ENCODE results near the gene DTX3L. TPM values are rescaled to one million over a fixed set of nuclear protein-coding genes. Genes with fewer than 3 reads are reported as not detected.

Gene DTX3L
- total RNA-seq, 1 donor from 2014 or later = 81.2 TPM

DNA sequence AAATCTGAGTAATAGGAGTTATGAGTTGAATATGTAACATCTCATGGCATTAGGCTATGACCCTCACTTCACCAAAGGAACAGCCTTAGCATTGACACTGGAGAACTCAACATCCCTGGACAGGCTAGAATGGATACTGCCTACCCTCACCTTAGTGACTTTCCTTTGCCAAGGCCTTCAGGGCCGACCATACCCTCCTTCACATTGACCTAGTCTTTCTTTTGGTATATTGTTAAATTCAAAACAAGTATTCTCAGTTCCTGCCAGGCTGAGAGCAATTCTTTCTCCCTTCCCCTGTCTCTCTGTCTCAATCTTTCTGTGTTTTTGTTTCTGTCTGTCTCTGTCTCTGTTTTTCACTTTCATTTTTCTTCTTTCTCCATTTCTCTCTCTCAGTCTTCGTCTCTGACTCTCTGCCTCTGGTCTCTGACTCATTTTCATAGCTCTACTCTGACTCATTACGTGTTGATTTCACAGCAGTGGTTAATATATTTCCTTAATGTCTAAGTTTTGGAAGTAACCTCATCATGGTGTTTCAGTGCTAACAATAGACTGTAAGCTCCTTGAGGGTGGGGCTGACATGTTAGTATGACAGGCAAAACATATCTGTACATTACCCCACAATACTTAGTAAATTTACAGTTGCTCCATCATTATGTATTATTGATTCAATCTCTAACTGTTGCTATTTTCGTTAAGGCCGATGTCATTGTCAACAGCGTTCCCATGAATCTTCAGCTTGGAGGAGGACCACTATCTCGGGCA is 45.8 kb downstream of the DTX3L start:
- no peak for FAIRE-seq
- no peaks in the 10 kb centered on the region for H4K20me1 ChIP-seq (ENCODE audit: insufficient read depth, low read length)
- H3K4me3 Mint-ChIP-seq (ENCODE audit: unreplicated experiment) = no peak overlapping the region
- H3K4me2 ChIP-seq (ENCODE audit: low read length) = peak overlapping the region; percentile 70
- H3K27ac Mint-ChIP-seq (ENCODE audit: unreplicated experiment) = peak overlapping the region; percentile 93
- H3K9me3 ChIP-seq (ENCODE audit: insufficient read depth, low read depth, low read length) = no peaks in the 10 kb centered on the region
- peak overlapping the region; percentile 69 for H3K27ac ChIP-seq (ENCODE audit: low read depth, low read length)
- peak overlapping the region; percentile 42 for H3K4me3 ChIP-seq (ENCODE audit: insufficient read depth, low read depth, low read length)
- peaks cover 7% of the 10 kb centered on the region for H3K4me1 Mint-ChIP-seq (ENCODE audit: low read depth, unreplicated experiment)
- no peaks in the 10 kb centered on the region for H3K79me2 ChIP-seq (ENCODE audit: insufficient read depth, low read length)
- TF ChIP-seq EZH2 (IDR thresholded peaks at IDR 0.05; ENCODE audit: insufficient read depth, low read length) = no peak
- TF ChIP-seq, protein P1, sequence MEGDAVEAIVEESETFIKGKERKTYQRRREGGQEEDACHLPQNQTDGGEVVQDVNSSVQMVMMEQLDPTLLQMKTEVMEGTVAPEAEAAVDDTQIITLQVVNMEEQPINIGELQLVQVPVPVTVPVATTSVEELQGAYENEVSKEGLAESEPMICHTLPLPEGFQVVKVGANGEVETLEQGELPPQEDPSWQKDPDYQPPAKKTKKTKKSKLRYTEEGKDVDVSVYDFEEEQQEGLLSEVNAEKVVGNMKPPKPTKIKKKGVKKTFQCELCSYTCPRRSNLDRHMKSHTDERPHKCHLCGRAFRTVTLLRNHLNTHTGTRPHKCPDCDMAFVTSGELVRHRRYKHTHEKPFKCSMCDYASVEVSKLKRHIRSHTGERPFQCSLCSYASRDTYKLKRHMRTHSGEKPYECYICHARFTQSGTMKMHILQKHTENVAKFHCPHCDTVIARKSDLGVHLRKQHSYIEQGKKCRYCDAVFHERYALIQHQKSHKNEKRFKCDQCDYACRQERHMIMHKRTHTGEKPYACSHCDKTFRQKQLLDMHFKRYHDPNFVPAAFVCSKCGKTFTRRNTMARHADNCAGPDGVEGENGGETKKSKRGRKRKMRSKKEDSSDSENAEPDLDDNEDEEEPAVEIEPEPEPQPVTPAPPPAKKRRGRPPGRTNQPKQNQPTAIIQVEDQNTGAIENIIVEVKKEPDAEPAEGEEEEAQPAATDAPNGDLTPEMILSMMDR (IDR thresholded peaks at IDR 0.05; ENCODE audit: insufficient read depth, low read depth, low read length) = no peak
- no peaks in the 10 kb centered on the region for H3K27me3 Mint-ChIP-seq (ENCODE audit: low read depth, unreplicated experiment)
- H3K36me3 ChIP-seq (ENCODE audit: insufficient read depth, low read length) = no peaks in the 10 kb centered on the region
- H2AFZ ChIP-seq (ENCODE audit: low read depth, low read length) = peak overlapping the region; percentile 76
- H3K36me3 Mint-ChIP-seq (ENCODE audit: low read depth, unreplicated experiment) = no peaks in the 10 kb centered on the region
- peaks cover 5% of the 10 kb centered on the region for H3K9me3 Mint-ChIP-seq (ENCODE audit: unreplicated experiment)
- peak; percentile 82 for DNase-seq (ENCODE audit: low read depth)
- no peaks in the 10 kb centered on the region for H3K27me3 ChIP-seq (ENCODE audit: insufficient read depth, low read length)
- H3K4me1 ChIP-seq (ENCODE audit: insufficient read depth, low read length) = no peaks in the 10 kb centered on the region
- H3K9ac ChIP-seq (ENCODE audit: low read length) = peak overlapping the region; percentile 53

DNA sequence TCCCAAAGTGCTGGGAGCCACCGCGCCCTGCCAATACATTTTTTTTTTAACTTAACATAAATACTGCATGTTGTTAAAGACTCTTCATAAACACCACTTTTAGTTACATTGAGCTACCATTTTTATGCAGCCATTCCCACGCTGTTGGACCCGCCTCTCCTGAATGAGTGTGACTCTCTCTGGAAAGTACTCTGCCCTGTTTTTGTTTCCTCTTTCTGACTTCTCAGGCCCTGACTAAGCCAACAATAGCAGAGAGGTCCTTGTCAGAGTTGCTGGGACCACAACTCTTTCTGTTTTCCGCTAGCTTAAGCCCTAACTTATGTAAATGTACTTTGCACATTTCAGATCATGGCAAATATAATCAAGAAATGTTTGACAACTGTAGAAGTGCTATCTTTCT is 48.6 kb downstream of the DTX3L start:
- Histone ChIP-seq H3K4me3 (ENCODE audit: insufficient read depth, low read depth, low read length) (no peak overlapping the region), H3K27ac (ENCODE audit: low read depth, low read length) (no peak overlapping the region), H3K36me3 (ENCODE audit: insufficient read depth, low read length) (no peaks in the 10 kb centered on the region), H3K4me1 (ENCODE audit: insufficient read depth, low read length) (no peaks in the 10 kb centered on the region), H3K4me2 (ENCODE audit: low read length) (no peak overlapping the region), H4K20me1 (ENCODE audit: insufficient read depth, low read length) (no peaks in the 10 kb centered on the region), H3K27me3 (ENCODE audit: insufficient read depth, low read length) (peaks cover 3% of the 10 kb centered on the region), H3K9ac (ENCODE audit: low read length) (no peak overlapping the region), H3K9me3 (ENCODE audit: insufficient read depth, low read depth, low read length) (no peaks in the 10 kb centered on the region), H3K79me2 (ENCODE audit: insufficient read depth, low read length) (no peaks in the 10 kb centered on the region), H2AFZ (ENCODE audit: low read depth, low read length) (no peak overlapping the region)
- DNase-seq (ENCODE audit: low read depth) (no peak), FAIRE-seq (no peak)
- TF ChIP-seq EZH2 (IDR thresholded peaks at IDR 0.05; ENCODE audit: insufficient read depth, low read length) = no peak
- TF ChIP-seq, protein P1 (IDR thresholded peaks at IDR 0.05; ENCODE audit: insufficient read depth, low read depth, low read length) = no peak
- H3K36me3 Mint-ChIP-seq (ENCODE audit: low read depth, unreplicated experiment) = no peaks in the 10 kb centered on the region
- peaks cover 5% of the 10 kb centered on the region for H3K9me3 Mint-ChIP-seq (ENCODE audit: unreplicated experiment)
- H3K4me1 Mint-ChIP-seq (ENCODE audit: low read depth, unreplicated experiment) = peaks cover 7% of the 10 kb centered on the region
- no peaks in the 10 kb centered on the region for H3K27me3 Mint-ChIP-seq (ENCODE audit: low read depth, unreplicated experiment)
- no peak overlapping the region for H3K27ac Mint-ChIP-seq (ENCODE audit: unreplicated experiment)
- no peak overlapping the region for H3K4me3 Mint-ChIP-seq (ENCODE audit: unreplicated experiment)

DNA sequence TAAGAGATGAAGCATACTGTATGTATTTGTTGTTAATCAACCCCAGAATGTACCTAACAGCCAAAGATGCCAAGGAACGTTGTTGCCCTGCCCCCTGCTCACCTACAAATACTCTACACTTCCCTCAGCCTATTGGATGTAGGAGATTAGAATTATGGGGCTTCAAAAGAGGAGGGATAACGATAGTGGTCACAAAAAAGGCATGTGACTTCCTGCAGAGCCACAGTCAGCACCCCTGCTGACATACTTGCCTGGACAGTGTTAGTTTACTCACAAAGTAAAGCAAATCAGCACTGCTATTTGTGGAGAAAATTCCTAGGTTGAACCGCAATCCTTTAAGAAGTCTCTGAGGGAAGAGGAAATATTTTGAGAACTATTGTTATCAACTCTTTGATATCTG is 51.2 kb downstream of the DTX3L start:
- Mint-ChIP-seq H3K4me3 (ENCODE audit: unreplicated experiment) (no peak overlapping the region), H3K9me3 (ENCODE audit: unreplicated experiment) (peaks cover 5% of the 10 kb centered on the region), H3K36me3 (ENCODE audit: low read depth, unreplicated experiment) (no peaks in the 10 kb centered on the region), H3K27ac (ENCODE audit: unreplicated experiment) (no peak overlapping the region), H3K27me3 (ENCODE audit: low read depth, unreplicated experiment) (peaks cover 11% of the 10 kb centered on the region), H3K4me1 (ENCODE audit: low read depth, unreplicated experiment) (peaks cover 4% of the 10 kb centered on the region)
- no peaks in the 10 kb centered on the region for H3K36me3 ChIP-seq (ENCODE audit: insufficient read depth, low read length)
- no peak overlapping the region for H3K4me3 ChIP-seq (ENCODE audit: insufficient read depth, low read depth, low read length)
- H3K4me2 ChIP-seq (ENCODE audit: low read length) = no peak overlapping the region
- H2AFZ ChIP-seq (ENCODE audit: low read depth, low read length) = no peak overlapping the region
- no peak overlapping the region for H3K9ac ChIP-seq (ENCODE audit: low read length)
- DNase-seq (ENCODE audit: low read depth) (no peak), FAIRE-seq (no peak)
- no peaks in the 10 kb centered on the region for H3K79me2 ChIP-seq (ENCODE audit: insufficient read depth, low read length)
- no peak overlapping the region for H3K27ac ChIP-seq (ENCODE audit: low read depth, low read length)
- TF ChIP-seq EZH2 (IDR thresholded peaks at IDR 0.05; ENCODE audit: insufficient read depth, low read length) = no peak
- TF ChIP-seq, protein P1 (IDR thresholded peaks at IDR 0.05; ENCODE audit: insufficient read depth, low read depth, low read length) = no peak
- peaks cover 14% of the 10 kb centered on the region for H3K27me3 ChIP-seq (ENCODE audit: insufficient read depth, low read length)
- no peaks in the 10 kb centered on the region for H4K20me1 ChIP-seq (ENCODE audit: insufficient read depth, low read length)
- H3K9me3 ChIP-seq (ENCODE audit: insufficient read depth, low read depth, low read length) = no peaks in the 10 kb centered on the region
- H3K4me1 ChIP-seq (ENCODE audit: insufficient read depth, low read length) = no peaks in the 10 kb centered on the region

Data from astrocyte (in vitro differentiated cells and primary cell).